Neutrophil (primary cell): ENCODE data around the gene ALDH3A2.
A peak's percentile ranks its signal among the peaks of the same experiment; 100 is the strongest.

Source experiments
- H3K27ac ChIP-seq: fragments of 200-600 bp; sonication (generic); 2 replicates; pipeline ENCODE4 v1.5.1; 2016; ENCODE audit warnings: mild to moderate bottlenecking, moderate library complexity
- H3K27me3 ChIP-seq: fragments of 200-600 bp; sonication (generic); 2 replicates; pipeline ENCODE4 v1.6.0; 2016; ENCODE audit warnings: mild to moderate bottlenecking
- H3K36me3 ChIP-seq: fragments of 200-600 bp; sonication (generic); 2 replicates; pipeline ENCODE4 v1.5.1; 2017
- H3K4me1 ChIP-seq, 2 experiments: fragments of 200-600 bp in 1 of 2; sonication (generic) in 1 of 2; 1 replicate in 1 of 2; 2 replicates in 1 of 2; pipeline versions ENCODE4 v1.5.1 to v1.6.1; 2013 to 2016; ENCODE audit warnings: low read depth in 1 of 2, low read length in 1 of 2, mild to moderate bottlenecking in 1 of 2, moderate library complexity in 1 of 2; ENCODE audit not compliant: control insufficient read depth in 1 of 2, insufficient read depth in 1 of 2
- H3K4me3 ChIP-seq, 2 experiments: fragments of 200-600 bp in 1 of 2; sonication (generic) in 1 of 2; 1 replicate in 1 of 2; 2 replicates in 1 of 2; pipeline ENCODE4 v1.5.1; 2013 to 2016; ENCODE audit warnings: low read depth in 1 of 2, low read length in 1 of 2, mild to moderate bottlenecking in 1 of 2, moderate library complexity in 1 of 2
- H3K9me3 ChIP-seq: fragments of 200-600 bp; sonication (generic); 2 replicates; pipeline ENCODE4 v1.5.1; 2016
- TF ChIP-seq, protein P1 (sequence below): fragments of 200-600 bp; sonication (generic); IDR thresholded peaks from 2 replicates; pipeline ENCODE4 v1.5.1; 2016; ENCODE audit warnings: antibody characterized with exemption

ALDH3A2 gene

DNA sequence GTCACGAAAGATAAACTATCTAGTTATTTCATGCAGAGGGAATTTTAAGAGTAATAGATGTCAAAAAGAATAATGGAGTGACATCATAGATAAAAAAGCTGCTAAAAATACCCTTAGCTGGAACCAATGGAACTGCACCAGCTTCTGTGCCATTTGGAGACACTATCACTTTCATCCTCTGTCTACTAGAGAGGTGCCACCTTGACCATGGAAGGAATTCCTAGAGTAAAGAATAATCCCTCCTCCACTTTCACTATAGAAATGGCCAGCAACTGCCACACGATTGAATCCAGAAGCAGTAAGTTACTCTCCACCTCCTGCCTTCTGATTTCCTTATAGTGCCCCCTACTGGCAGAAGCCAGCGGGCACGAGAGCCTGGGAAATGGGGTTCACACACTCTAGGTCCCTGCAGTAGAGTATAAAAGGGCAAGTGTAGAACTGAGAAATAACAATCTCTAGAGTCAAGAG lies 2.8 kb upstream of the ALDH3A2 start:
- no peaks in the 10 kb centered on the region for H3K9me3 ChIP-seq
- H3K27me3 ChIP-seq, result no peaks in the 10 kb centered on the region
- TF ChIP-seq, protein P1, sequence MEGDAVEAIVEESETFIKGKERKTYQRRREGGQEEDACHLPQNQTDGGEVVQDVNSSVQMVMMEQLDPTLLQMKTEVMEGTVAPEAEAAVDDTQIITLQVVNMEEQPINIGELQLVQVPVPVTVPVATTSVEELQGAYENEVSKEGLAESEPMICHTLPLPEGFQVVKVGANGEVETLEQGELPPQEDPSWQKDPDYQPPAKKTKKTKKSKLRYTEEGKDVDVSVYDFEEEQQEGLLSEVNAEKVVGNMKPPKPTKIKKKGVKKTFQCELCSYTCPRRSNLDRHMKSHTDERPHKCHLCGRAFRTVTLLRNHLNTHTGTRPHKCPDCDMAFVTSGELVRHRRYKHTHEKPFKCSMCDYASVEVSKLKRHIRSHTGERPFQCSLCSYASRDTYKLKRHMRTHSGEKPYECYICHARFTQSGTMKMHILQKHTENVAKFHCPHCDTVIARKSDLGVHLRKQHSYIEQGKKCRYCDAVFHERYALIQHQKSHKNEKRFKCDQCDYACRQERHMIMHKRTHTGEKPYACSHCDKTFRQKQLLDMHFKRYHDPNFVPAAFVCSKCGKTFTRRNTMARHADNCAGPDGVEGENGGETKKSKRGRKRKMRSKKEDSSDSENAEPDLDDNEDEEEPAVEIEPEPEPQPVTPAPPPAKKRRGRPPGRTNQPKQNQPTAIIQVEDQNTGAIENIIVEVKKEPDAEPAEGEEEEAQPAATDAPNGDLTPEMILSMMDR, result peak; percentile 59
- no peak overlapping the region for H3K27ac ChIP-seq
- no peak overlapping the region for H3K4me3 ChIP-seq
- H3K36me3 ChIP-seq, result no peaks in the 10 kb centered on the region
- H3K4me1 ChIP-seq, result peaks cover 9 to 20% of the 10 kb centered on the region in 2 experiments

DNA sequence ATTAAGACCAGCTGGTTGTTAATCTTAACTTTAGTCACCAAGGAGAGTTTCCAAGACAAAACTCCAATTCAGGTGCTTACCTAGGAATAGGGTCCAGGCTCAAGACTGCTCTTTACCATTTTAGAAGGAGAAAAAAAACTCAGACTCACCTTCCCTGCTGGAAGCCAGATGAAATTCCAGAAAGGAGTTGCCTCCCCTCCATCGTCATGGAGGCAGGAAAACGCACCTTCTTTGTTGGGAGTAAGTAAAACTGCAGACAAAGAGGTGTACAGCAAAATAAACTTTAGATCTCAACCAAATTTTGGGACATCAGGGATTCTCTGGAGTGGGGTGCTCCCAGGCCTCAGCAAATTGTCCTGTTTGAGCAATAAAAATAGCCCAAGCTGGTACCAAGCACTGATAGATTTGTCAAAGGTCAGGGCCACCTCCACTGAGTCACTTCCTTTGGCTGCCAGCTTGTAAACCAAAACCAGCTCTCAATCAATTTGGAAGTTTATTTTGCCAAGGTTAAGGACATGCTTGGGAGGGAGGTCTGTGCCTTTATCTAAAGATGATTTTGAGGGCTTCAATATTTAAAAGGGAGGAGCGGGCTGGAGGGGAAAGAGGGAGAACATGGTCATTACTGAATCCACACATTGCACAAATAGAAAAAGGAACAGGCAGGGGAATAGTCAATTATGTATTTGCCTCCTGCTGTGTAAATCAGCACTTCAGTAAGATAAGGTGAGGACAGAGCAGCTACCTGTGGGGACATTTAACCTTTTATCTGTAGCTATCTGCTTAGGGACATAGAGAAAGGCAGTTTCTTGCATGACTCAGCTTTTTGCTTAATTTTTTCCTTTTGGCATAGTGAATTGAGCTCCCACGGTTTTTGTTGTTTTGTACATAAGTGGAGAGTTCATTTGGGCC lies 1.5 kb upstream of the ALDH3A2 start:
- H3K27me3 ChIP-seq, result no peaks in the 10 kb centered on the region
- H3K36me3 ChIP-seq, result no peaks in the 10 kb centered on the region
- TF ChIP-seq, protein P1, result no peak
- peaks cover 16 to 20% of the 10 kb centered on the region in 2 experiments for H3K4me1 ChIP-seq
- H3K9me3 ChIP-seq, result no peaks in the 10 kb centered on the region
- H3K27ac ChIP-seq, result peak overlapping the region; percentile 70
- no peak overlapping the region for H3K4me3 ChIP-seq

- TF ChIP-seq, protein P1, result no peak
- Histone ChIP-seq H3K9me3 (no peaks in the 10 kb centered on the region), H3K4me3 (peak overlapping the region; percentile 80 to 91), H3K27me3 (no peaks in the 10 kb centered on the region), H3K27ac (peak overlapping the region; percentile 70), H3K4me1 (peaks cover 16 to 20% of the 10 kb centered on the region in 2 experiments), H3K36me3 (no peaks in the 10 kb centered on the region)
Observed at GRCh38 chr17:19647697-19648474, 665 bp upstream of the ALDH3A2 start.

DNA sequence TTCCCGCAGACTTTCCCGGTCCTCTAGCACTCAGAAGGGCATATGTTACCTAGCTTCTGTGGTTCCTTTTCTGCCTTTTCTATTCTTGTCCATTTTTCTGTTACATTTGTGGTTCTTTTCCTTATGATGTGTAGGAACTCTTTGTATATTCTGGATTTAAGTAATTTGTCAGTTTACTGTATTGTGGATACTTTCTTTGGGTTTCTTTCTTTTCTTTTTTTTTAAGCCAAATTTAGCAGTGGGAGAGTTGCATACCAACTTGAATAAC lies 657 bp downstream of the ALDH3A2 start:
- no peaks in the 10 kb centered on the region for H3K9me3 ChIP-seq
- peak overlapping the region; percentile 80 to 91 for H3K4me3 ChIP-seq
- peaks cover 16 to 20% of the 10 kb centered on the region in 2 experiments for H3K4me1 ChIP-seq
- H3K27me3 ChIP-seq, result no peaks in the 10 kb centered on the region
- peak overlapping the region; percentile 70 for H3K27ac ChIP-seq
- TF ChIP-seq, protein P1, result no peak
- peaks cover 7% of the 10 kb centered on the region for H3K36me3 ChIP-seq

DNA sequence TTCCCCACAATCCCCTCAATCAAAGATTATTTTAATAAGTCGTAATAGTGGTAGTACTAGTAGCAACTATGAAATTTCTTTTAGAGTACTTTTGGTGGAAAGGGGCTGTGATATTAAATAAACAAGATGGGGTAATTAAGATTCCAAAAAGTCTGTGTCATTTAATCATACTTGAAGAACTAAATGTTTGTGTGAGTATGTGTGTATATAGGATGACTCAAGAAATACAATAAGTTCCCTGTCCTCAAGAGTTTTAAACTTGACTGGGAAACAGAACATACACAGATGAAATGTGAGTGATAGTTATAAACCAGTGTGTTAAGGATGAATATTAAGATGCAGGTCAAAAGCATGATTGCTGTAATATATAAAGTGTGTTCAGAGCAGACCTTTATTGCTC lies 2.3 kb downstream of the ALDH3A2 start:
- H3K4me3 ChIP-seq, result no peak overlapping the region
- TF ChIP-seq, protein P1, result no peak
- H3K9me3 ChIP-seq, result no peaks in the 10 kb centered on the region
- peaks cover 23% of the 10 kb centered on the region for H3K36me3 ChIP-seq
- H3K27ac ChIP-seq, result no peak overlapping the region
- H3K27me3 ChIP-seq, result no peaks in the 10 kb centered on the region
- peaks cover 16 to 17% of the 10 kb centered on the region in 2 experiments for H3K4me1 ChIP-seq
